Astrocyte (in vitro differentiated cells and primary cell): ENCODE results near the gene CREM. TPM values are rescaled to one million over a fixed set of nuclear protein-coding genes. Genes with fewer than 3 reads are reported as not detected.

Experiments used
- DNase-seq: peaks from one replicate; pipeline ENCODE4 v3.0.0-alpha.2; 2010; ENCODE audit warnings: low read depth
- FAIRE-seq: peaks from 2 replicates; lab custom pipeline; 2011; peaks lifted over from hg19 to GRCh38; lab: Jason Lieb, UNC
- H2AFZ ChIP-seq: 2 replicates; pipeline ENCODE4 v1.6.0; 2012; ENCODE audit warnings: low read depth, low read length, inconsistent platforms
- H3K27ac ChIP-seq: 2 replicates; pipeline ENCODE4 v1.5.1; 2011; ENCODE audit warnings: low read depth, low read length, inconsistent platforms
- H3K27me3 ChIP-seq: 2 replicates; pipeline ENCODE4 v1.6.0; 2011; ENCODE audit warnings: low read length, inconsistent platforms; ENCODE audit not compliant: insufficient read depth
- H3K36me3 ChIP-seq: 2 replicates; pipeline ENCODE4 v1.5.1; 2011; ENCODE audit warnings: low read length, inconsistent platforms; ENCODE audit not compliant: insufficient read depth
- H3K4me1 ChIP-seq: 2 replicates; pipeline ENCODE4 v1.5.1; 2011; ENCODE audit warnings: low read length, inconsistent platforms; ENCODE audit not compliant: insufficient read depth
- H3K4me2 ChIP-seq: 2 replicates; pipeline ENCODE4 v1.6.0; 2012; ENCODE audit warnings: low read length, inconsistent platforms
- H3K4me3 ChIP-seq: 2 replicates; pipeline ENCODE4 v1.5.1; 2011; ENCODE audit warnings: low read depth, mild to moderate bottlenecking, low read length, inconsistent platforms; ENCODE audit not compliant: insufficient read depth
- H3K79me2 ChIP-seq: 2 replicates; pipeline ENCODE4 v1.6.0; 2012; ENCODE audit warnings: mild to moderate bottlenecking, low read length, inconsistent platforms; ENCODE audit not compliant: insufficient read depth
- H3K9ac ChIP-seq: 2 replicates; pipeline ENCODE4 v1.6.0; 2012; ENCODE audit warnings: mild to moderate bottlenecking, low read length, inconsistent platforms
- H3K9me3 ChIP-seq: 2 replicates; pipeline ENCODE4 v1.5.1; 2012; ENCODE audit warnings: low read depth, mild to moderate bottlenecking, low read length, inconsistent platforms; ENCODE audit not compliant: insufficient read depth
- H4K20me1 ChIP-seq: 2 replicates; pipeline ENCODE4 v1.6.0; 2012; ENCODE audit warnings: low read length, inconsistent platforms; ENCODE audit not compliant: insufficient read depth
- H3K27ac Mint-ChIP-seq: one replicate; pipeline ENCODE4 v1.8.0; 2021; ENCODE audit warnings: mild to moderate bottlenecking, mixed read lengths; ENCODE audit not compliant: unreplicated experiment
- H3K27me3 Mint-ChIP-seq: one replicate; pipeline ENCODE4 v1.8.0; 2021; ENCODE audit warnings: low read depth, mixed read lengths; ENCODE audit not compliant: unreplicated experiment
- H3K36me3 Mint-ChIP-seq: one replicate; pipeline ENCODE4 v1.8.0; 2021; ENCODE audit warnings: low read depth, mixed read lengths; ENCODE audit not compliant: unreplicated experiment
- H3K4me1 Mint-ChIP-seq: one replicate; pipeline ENCODE4 v1.8.0; 2021; ENCODE audit warnings: low read depth, mixed read lengths; ENCODE audit not compliant: unreplicated experiment
- H3K4me3 Mint-ChIP-seq: one replicate; pipeline ENCODE4 v1.8.0; 2021; ENCODE audit warnings: mild to moderate bottlenecking, moderate library complexity, mixed read lengths; ENCODE audit not compliant: unreplicated experiment
- H3K9me3 Mint-ChIP-seq: one replicate; pipeline ENCODE4 v1.8.0; 2021; ENCODE audit warnings: mild to moderate bottlenecking, mixed read lengths; ENCODE audit not compliant: unreplicated experiment
- EZH2 ChIP-seq: IDR thresholded peaks from 2 replicates; pipeline ENCODE4 v1.6.1; 2012; ENCODE audit warnings: mild to moderate bottlenecking, low read length, inconsistent platforms; ENCODE audit not compliant: insufficient read depth
- microRNA-seq: library from miRNA; unstranded; fragments of <30 nt; microRNA quantifications from one replicate; pipeline ENCODE4 v1.2.0, GENCODE V29; 2020
- total RNA-seq: library from RNA; stranded (reverse); gene quantifications from 2 replicates; pipeline ENCODE4 v1.2.1, GENCODE V29; 2021
- TF ChIP-seq, protein P1 (sequence below): IDR thresholded peaks from 2 replicates; pipeline ENCODE4 v1.5.1; 2011; ENCODE audit warnings: low read depth, mild to moderate bottlenecking, inconsistent platforms, low read length, moderate library complexity; ENCODE audit not compliant: insufficient read depth

Gene CREM
- total RNA-seq, 1 donor from 2014 or later = 38.3 TPM

DNA sequence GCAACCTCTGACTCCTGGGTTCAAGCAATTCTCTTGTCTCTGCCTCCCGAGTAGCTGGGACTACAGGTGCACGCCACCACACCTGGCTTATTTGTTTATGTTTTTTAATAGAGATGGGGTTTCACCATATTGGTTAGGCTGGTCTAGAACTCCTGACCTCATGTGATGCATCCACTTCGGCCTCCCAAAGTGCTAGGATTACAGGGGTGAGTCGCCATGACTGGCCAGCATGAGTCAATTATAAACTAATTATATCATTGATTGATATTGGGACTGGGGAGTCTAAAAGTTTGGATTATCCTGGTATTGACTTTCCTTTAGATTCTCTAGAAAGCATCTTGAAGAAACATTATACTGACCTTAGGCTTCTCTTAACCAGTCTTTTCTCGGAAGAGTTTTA lies 135.8 kb downstream of the CREM start:
- Histone ChIP-seq H3K4me2 (no peak overlapping the region), H3K79me2 (no peaks in the 10 kb centered on the region), H3K4me3 (no peak overlapping the region), H3K9me3 (peaks cover 2% of the 10 kb centered on the region), H3K9ac (no peak overlapping the region), H3K27ac (no peak overlapping the region), H3K36me3 (no peaks in the 10 kb centered on the region), H4K20me1 (no peaks in the 10 kb centered on the region), H2AFZ (no peak overlapping the region), H3K4me1 (peaks cover 10% of the 10 kb centered on the region), H3K27me3 (peaks cover 2% of the 10 kb centered on the region)
- H3K4me1 Mint-ChIP-seq = peaks cover 10% of the 10 kb centered on the region
- H3K9me3 Mint-ChIP-seq = peaks cover 5% of the 10 kb centered on the region
- FAIRE-seq = peak; percentile 50
- H3K36me3 Mint-ChIP-seq = no peaks in the 10 kb centered on the region
- no peak overlapping the region for H3K27ac Mint-ChIP-seq
- TF ChIP-seq EZH2 = no peak
- TF ChIP-seq, protein P1, sequence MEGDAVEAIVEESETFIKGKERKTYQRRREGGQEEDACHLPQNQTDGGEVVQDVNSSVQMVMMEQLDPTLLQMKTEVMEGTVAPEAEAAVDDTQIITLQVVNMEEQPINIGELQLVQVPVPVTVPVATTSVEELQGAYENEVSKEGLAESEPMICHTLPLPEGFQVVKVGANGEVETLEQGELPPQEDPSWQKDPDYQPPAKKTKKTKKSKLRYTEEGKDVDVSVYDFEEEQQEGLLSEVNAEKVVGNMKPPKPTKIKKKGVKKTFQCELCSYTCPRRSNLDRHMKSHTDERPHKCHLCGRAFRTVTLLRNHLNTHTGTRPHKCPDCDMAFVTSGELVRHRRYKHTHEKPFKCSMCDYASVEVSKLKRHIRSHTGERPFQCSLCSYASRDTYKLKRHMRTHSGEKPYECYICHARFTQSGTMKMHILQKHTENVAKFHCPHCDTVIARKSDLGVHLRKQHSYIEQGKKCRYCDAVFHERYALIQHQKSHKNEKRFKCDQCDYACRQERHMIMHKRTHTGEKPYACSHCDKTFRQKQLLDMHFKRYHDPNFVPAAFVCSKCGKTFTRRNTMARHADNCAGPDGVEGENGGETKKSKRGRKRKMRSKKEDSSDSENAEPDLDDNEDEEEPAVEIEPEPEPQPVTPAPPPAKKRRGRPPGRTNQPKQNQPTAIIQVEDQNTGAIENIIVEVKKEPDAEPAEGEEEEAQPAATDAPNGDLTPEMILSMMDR = no peak
- no peaks in the 10 kb centered on the region for H3K27me3 Mint-ChIP-seq
- DNase-seq = no peak
- H3K4me3 Mint-ChIP-seq = no peak overlapping the region

Small RNA genes within 50 kb of the gene (microRNA-seq; reads per million reads assigned to microRNA genes)
- 5.7 reads per million, percentile 24 among the genes with 10 or more reads in this experiment for gene MIR3611

Other genes starting within 250 kb of the CREM start
- 48.0 and 49.2 TPM in 2 replicates for gene CUL2, start 36.5 kb upstream of the CREM start, total RNA-seq
- 85.9 and 89.4 TPM in 2 replicates for gene CCNY, start 209.7 kb downstream of the CREM start, total RNA-seq